WI38 (cell line): ENCODE results near the gene LRIF1.

Experiments used
- H3K4me3 ChIP-seq: 2 replicates; pipeline ENCODE4 v1.5.1; 2011; ENCODE audit warnings: low read depth, mild to moderate bottlenecking, control low read depth, low read length
- TF ChIP-seq, protein P1 (sequence below): IDR thresholded peaks from 2 replicates; pipeline ENCODE4 v1.5.1; 2012; ENCODE audit warnings: low read depth, mild to moderate bottlenecking, control low read depth, low read length

LRIF1 gene

DNA sequence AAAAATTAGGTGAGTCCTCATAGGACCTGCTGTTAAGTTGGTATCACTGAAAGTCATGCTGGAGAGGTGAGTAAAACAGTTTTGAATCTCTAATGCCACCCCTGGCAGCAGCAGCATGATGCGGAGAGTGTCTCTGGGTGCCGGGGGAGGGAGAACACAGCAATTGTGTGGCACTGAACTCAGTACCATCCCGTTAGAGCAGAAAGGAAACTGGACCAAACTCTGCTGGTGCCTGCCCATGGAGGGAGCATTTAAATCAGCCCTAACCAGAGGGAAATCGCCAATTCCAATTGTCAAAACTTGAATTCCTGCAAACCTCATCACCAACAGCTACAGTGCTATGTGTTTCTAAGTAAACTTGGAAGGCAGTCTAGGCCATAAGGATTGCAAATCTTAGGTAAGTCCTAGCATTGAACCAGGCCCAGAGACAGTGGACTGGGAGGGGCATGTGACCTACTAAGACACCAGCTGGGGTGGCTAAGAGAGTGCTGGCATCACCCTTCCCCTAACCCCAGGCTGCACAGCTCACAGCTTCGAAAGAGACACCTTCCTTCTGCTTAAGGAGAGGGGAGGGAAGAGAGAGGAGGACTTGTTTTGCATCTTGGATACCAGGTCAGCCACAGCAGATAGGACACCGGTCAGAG, 60.8 kb downstream of the LRIF1 start:
- TF ChIP-seq, protein P1, sequence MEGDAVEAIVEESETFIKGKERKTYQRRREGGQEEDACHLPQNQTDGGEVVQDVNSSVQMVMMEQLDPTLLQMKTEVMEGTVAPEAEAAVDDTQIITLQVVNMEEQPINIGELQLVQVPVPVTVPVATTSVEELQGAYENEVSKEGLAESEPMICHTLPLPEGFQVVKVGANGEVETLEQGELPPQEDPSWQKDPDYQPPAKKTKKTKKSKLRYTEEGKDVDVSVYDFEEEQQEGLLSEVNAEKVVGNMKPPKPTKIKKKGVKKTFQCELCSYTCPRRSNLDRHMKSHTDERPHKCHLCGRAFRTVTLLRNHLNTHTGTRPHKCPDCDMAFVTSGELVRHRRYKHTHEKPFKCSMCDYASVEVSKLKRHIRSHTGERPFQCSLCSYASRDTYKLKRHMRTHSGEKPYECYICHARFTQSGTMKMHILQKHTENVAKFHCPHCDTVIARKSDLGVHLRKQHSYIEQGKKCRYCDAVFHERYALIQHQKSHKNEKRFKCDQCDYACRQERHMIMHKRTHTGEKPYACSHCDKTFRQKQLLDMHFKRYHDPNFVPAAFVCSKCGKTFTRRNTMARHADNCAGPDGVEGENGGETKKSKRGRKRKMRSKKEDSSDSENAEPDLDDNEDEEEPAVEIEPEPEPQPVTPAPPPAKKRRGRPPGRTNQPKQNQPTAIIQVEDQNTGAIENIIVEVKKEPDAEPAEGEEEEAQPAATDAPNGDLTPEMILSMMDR: no peak
- no peak overlapping the region for H3K4me3 ChIP-seq

DNA sequence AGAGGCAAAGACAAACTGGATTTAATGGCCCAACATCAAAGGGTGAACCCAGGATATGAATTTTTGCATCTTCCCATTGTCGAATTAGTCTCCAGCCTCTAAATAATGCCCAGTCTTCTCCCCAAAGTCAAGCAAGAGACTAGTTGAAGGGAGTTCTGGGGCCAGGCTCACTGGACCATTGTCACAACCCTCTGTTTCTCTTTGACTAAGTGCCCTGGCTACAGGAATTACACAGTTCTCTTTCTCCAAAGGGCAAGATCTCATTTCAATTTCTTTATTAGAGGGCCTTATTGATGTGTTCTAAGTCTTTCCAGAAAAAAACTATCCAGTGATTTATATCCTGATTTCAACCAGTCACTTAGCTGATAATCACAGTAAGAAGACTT, 64.3 kb downstream of the LRIF1 start:
- H3K4me3 ChIP-seq: no peak overlapping the region

DNA sequence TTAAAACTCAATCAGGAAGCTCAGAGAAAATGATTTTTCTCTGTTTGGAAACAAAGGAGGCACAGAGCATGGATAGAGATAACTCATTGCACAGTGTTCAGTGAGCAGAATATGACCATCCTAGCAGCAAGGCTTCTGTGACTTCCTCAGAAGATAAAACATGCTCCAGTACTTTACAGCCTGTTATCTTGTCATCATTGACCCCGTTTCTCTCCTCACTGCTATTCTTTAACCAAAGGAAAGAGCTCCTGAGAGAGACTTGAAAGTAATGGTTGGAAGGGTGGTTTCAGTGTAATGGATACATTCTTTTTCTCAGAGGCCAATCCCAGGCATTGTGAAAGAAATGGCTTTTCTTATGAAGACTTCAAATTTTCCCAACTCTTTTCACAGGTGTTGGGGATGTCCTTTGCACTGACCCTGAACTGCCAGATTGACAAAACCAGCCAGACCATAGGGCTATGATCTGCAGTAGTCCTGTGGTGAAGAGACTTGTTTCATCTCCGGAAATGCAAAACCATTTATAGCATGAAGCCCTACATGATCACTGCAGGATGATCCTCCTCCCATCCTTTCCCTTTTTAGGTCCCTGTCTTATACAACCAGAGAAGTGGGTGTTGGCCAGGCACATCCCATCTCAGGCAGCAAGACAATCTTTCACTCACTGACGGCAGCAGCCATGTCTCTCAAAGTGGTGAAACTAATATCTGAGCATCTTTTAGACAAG, 64.8 kb downstream of the LRIF1 start:
- TF ChIP-seq, protein P1: no peak
- H3K4me3 ChIP-seq: no peak overlapping the region

More for the DNA sequence above, 64.3 kb downstream of the LRIF1 start:
- TF ChIP-seq, protein P1: no peak

DNA sequence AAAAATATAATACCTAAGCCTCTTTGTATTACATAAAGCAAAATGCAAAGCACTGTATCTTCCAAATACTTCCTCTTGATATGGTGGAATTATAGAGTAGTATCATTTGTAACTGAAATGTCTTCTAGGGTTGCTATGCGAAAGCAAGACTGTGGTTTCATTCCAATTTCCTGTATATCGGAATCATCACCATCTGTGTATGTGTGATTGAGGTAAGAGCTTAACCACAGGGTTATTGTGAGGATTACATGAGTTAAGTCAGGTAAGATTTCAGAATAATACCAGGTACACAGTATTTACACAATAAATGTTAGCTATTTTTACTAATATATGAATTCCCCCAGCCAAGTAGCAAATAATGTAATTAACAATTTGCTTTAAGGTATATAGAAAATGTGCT, 66.0 kb downstream of the LRIF1 start:
- TF ChIP-seq, protein P1: no peak
- no peak overlapping the region for H3K4me3 ChIP-seq
